NCI-H748 (cell line): ENCODE measurements around the gene SIAH2.
"Not testable (repeated sequence)": the region's sequence is repeated elsewhere in the genome, so short reads cannot be mapped to it uniquely, and the experiment has no call there.

Experiments used
- DNase-seq: peaks from one replicate; lab custom pipeline; 2025; ENCODE audit not compliant: unreplicated experiment; lab: John Stamatoyannopoulos, UW

Gene SIAH2, protein sequence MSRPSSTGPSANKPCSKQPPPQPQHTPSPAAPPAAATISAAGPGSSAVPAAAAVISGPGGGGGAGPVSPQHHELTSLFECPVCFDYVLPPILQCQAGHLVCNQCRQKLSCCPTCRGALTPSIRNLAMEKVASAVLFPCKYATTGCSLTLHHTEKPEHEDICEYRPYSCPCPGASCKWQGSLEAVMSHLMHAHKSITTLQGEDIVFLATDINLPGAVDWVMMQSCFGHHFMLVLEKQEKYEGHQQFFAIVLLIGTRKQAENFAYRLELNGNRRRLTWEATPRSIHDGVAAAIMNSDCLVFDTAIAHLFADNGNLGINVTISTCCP

GRCh38 chr3:150763122-150763840 is at the start of gene SIAH2:
SIAH2 (minus strand) TSS chr3:150763169; CDS start chr3:150762849, 320 bp downstream.
- DNase-seq: peak; percentile 93

- DNase-seq: no peak
Observed at GRCh38 chr3:150811984-150812383, 49.0 kb upstream of the SIAH2 start.

GRCh38 chr3:150810641-150811040 is 47.7 kb upstream of the SIAH2 start:
- no peak for DNase-seq

GRCh38 chr3:150806185-150806835 is 43.3 kb upstream of the SIAH2 start:
- DNase-seq: peak; percentile 63

- DNase-seq: no peak
Observed at GRCh38 chr3:150805354-150805753, 42.4 kb upstream of the SIAH2 start.

DNA sequence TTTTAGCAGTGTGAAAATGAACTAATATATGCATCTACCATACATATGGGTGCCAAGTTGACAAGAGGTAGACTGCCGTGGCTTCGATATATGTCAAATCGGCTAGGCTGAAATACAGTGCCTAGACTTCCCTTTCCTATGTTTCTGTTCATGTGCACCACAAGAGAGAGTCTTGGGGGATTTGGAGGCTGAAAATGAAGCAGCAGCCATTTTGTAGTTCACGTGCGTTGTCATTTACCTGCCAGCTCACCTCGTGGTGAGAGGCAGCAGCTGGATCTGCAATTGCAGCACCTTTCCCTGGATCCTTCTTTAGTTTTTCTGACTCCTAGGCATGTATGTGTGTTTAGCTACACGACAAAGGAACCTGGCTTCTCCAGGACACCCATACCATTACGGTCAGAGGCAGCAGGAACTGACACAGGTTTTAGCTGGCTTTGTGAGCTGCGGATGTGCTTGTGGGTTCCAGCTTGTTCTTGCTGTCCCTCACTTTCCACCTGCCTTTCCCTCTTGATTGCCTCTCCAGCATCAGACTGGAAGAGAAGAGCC is 40.5 kb upstream of the SIAH2 start:
- DNase-seq: no peak

GRCh38 chr3:150800722-150801121 is 37.8 kb upstream of the SIAH2 start:
- DNase-seq: no peak

- DNase-seq: peak; percentile 12
Observed at GRCh38 chr3:150798122-150798618, 35.2 kb upstream of the SIAH2 start.

- no peak for DNase-seq
Observed at GRCh38 chr3:150797155-150797554, 34.2 kb upstream of the SIAH2 start.

DNA sequence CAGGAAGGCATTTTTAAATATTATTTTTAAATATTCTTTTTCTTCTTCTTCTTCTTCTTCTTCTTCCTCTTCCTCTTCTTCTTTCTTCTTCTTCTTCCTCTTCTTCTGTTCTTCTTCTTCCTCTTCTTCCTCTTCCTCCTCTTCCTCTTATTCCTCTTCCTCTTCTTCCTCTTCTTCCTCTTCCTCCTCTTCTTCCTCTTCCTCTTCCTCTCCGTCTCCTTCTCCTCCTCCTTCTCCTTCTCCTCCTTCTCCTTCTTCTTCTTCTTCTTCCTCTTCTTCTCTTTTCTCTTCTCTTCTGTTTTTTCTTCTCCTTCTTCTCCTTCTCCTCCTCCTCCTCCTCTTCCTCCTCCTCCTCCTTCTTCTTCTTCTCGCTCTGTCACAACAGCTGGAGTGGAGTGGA is 33.6 kb upstream of the SIAH2 start:
- not testable (repeated sequence) for DNase-seq

- no peak for DNase-seq
Observed at GRCh38 chr3:150793641-150794040, 30.7 kb upstream of the SIAH2 start.

GRCh38 chr3:150790629-150791028 is 27.7 kb upstream of the SIAH2 start:
- DNase-seq: no peak

- no peak for DNase-seq
Observed at GRCh38 chr3:150789451-150789850, 26.5 kb upstream of the SIAH2 start.

- DNase-seq: peak; percentile 73
Observed at GRCh38 chr3:150787741-150788370, 24.9 kb upstream of the SIAH2 start.

GRCh38 chr3:150786791-150787190 is 23.8 kb upstream of the SIAH2 start:
- DNase-seq: no peak

DNA sequence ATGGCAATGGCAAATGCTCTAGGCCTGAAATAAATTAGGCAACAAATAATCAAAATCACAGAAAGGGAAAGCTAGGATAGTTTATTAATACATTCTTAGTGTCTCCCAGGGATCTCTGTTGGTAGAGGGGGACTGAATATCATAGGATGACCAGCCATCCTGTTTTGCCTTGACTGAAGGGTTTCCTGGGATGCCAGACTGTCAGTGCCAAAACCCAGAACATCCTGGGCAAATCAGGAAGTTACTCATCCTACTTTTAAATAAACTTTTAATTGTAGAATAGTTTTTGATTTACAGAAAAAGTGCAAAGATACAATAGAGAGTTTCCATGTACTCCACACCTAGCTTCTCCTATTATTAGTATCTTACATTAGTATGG is 21.8 kb upstream of the SIAH2 start:
- no peak for DNase-seq

- no peak for DNase-seq
Observed at GRCh38 chr3:150783920-150784746, 21.2 kb upstream of the SIAH2 start.

GRCh38 chr3:150783316-150783715 is 20.3 kb upstream of the SIAH2 start:
- DNase-seq: no peak

- DNase-seq: no peak
Observed at GRCh38 chr3:150779402-150779858, 16.5 kb upstream of the SIAH2 start.

GRCh38 chr3:150778793-150779401 is 15.9 kb upstream of the SIAH2 start:
- DNase-seq: no peak
